Spleen (tissue), 11 donors: Measurements from ENCODE around the gene AADACL3. TPM values are rescaled to one million over a fixed set of nuclear protein-coding genes. Genes with fewer than 3 reads are reported as not detected.

ENCODE experiments used
- DNase-seq: peaks from one replicate; pipeline ENCODE4 v3.0.0-alpha.2; 2020
- H3K27ac ChIP-seq, 8 donors: fragments of 200-600 bp; sonication (generic) in 7 of 8; 1 replicate in 4 of 8; 2 replicates in 4 of 8; pipeline versions ENCODE4 v1.5.0 to v1.8.0; 2016 to 2021; ENCODE audit warnings: inconsistent platforms in 4 of 8, mild to moderate bottlenecking in 4 of 8, moderate library complexity in 1 of 8
- H3K27me3 ChIP-seq, 7 donors: fragments of 200-600 bp; sonication (generic) in 6 of 7; replicated peaks in 1 of 7; 1 replicate in 4 of 7; 2 replicates in 3 of 7; pipeline versions ENCODE4 v1.5.0 to v1.8.0; 2016 to 2021; ENCODE audit warnings: inconsistent platforms in 3 of 7, mild to moderate bottlenecking in 1 of 7
- H3K36me3 ChIP-seq, 6 donors: fragments of 200-600 bp; sonication (generic) in 5 of 6; 1 replicate in 4 of 6; 2 replicates in 2 of 6; pipeline versions ENCODE4 v1.5.0 to v1.8.0; 2016 to 2021; ENCODE audit warnings: inconsistent platforms in 2 of 6
- H3K4me1 ChIP-seq, 6 donors: fragments of 200-600 bp; sonication (generic) in 5 of 6; 1 replicate in 3 of 6; 2 replicates in 3 of 6; pipeline versions ENCODE4 v1.5.0 to v1.8.0; 2016 to 2021; ENCODE audit warnings: inconsistent platforms in 3 of 6
- H3K4me3 ChIP-seq, 8 donors: fragments of 200-600 bp; sonication (generic) in 7 of 8; 1 replicate in 4 of 8; 2 replicates in 4 of 8; pipeline versions ENCODE4 v1.5.0 to v1.8.0; 2016 to 2021; ENCODE audit warnings: inconsistent platforms in 4 of 8, mild to moderate bottlenecking in 4 of 8, moderate library complexity in 2 of 8
- H3K9me3 ChIP-seq, 8 donors: fragments of 200-600 bp; sonication (generic) in 7 of 8; 1 replicate in 4 of 8; 2 replicates in 4 of 8; pipeline versions ENCODE4 v1.5.0 to v1.8.0; 2016 to 2021; ENCODE audit warnings: inconsistent platforms in 4 of 8
- CTCF ChIP-seq, 11 experiments: fragments of 200-600 bp in 7 of 11; fragments of 450-650 bp in 4 of 11; sonication (generic) in 4 of 11; IDR thresholded peaks in 8 of 11; conservative IDR thresholded peaks in 3 of 11; 1 replicate in 7 of 11; 2 replicates in 4 of 11; pipeline versions ENCODE4 v1.4.0 to v1.8.0; 2016 to 2021; ENCODE audit warnings: antibody characterized with exemption in 11 of 11, inconsistent platforms in 4 of 11, mild to moderate bottlenecking in 1 of 11
- POLR2A ChIP-seq, 3 donors: fragments of 450-650 bp; IDR thresholded peaks; one replicate each; pipeline ENCODE4 v1.5.1; 2017; ENCODE audit warnings: antibody characterized with exemption in 3 of 3, mild to moderate bottlenecking in 1 of 3
- POLR2AphosphoS5 ChIP-seq, 3 donors: sonication (generic); formaldehyde crosslinking; IDR thresholded peaks; one replicate each; pipeline ENCODE4 v1.5.1; 2017; ENCODE audit warnings: antibody characterized with exemption in 3 of 3
- WGBS, 5 donors: extraction: QIAGEN DNeasy Blood & Tissue Kit in 3 of 5; methylation state at CpG; one replicate each; pipeline versions ENCODE4 v1.1.5 to v1.1.7; 2013 to 2018; 5-methylcytosine and 5-hydroxymethylcytosine counted together
- intact Hi-C: fragments of 100-400 bp; cut with DNase I; formaldehyde crosslinking; loops from one replicate; pipeline ENCODE4 v1.15.0; 2023; ENCODE audit warnings: low total_unique reads
- polyA plus RNA-seq, 3 donors: library from polyadenylated mRNA; stranded (reverse); fragments of 200-250 nt; gene quantifications; one replicate each; pipeline ENCODE4 v1.2.1, GENCODE V29; 2013
- total RNA-seq, 7 donors: library from RNA; depleted of rRNA in 3 of 7; stranded (reverse); fragments of >200 nt in 3 of 7; fragmentation: NEBNext Ultra II Directional in 4 of 7; extraction: Animal tissue kit (Norgen Biotek cat#: 25700) in 4 of 7; gene quantifications; one replicate each; pipeline versions ENCODE4 v1.1.0 to v1.2.1, GENCODE V29; 2016 to 2021
- donor health status: healthy with polysubstance abuse.
- donor health status: DM: no; HTN: no; CAD: no; lungs with moderate emphysema.
- donor health status: DM: no; HTN: no; CAD: no.
- donor health status: Bipolar disorder and iron deficiency.
- donor health status: healthy.
- donor health status: DM: no; HTN: no; CAD: no.
- donor health status: DM: yes; HTN: yes; CAD: no.

AADACL3 gene
- total and polyA plus RNA-seq, 10 donors, result not detected

- Histone ChIP-seq H3K36me3 (no peaks in the 10 kb centered on the region), H3K27me3 (peaks cover 0 to 53% (median 10%) of the 10 kb centered on the region in 7 donors), H3K27ac (no peak overlapping the region), H3K4me1 (no peaks in the 10 kb centered on the region), H3K9me3 (no peaks in the 10 kb centered on the region), H3K4me3 (no peak overlapping the region)
- 67 to 79% (median 74%) methylated on average over 5 of the region's 5 CpGs for WGBS, 5 donors
- TF ChIP-seq POLR2A (IDR thresholded peaks at IDR 0.05) (no peak), CTCF (IDR thresholded peaks at IDR 0.05 in 8 of 11, conservative IDR thresholded peaks at IDR 0.05 in 3 of 11) (no peak), POLR2AphosphoS5 (IDR thresholded peaks at IDR 0.05) (no peak)
- no peak for DNase-seq
- intact Hi-C loops, result no loop called here
These were observed 55.3 kb downstream of the AADACL3 start for GRCh38 chr1:12771186-12771585.

DNA sequence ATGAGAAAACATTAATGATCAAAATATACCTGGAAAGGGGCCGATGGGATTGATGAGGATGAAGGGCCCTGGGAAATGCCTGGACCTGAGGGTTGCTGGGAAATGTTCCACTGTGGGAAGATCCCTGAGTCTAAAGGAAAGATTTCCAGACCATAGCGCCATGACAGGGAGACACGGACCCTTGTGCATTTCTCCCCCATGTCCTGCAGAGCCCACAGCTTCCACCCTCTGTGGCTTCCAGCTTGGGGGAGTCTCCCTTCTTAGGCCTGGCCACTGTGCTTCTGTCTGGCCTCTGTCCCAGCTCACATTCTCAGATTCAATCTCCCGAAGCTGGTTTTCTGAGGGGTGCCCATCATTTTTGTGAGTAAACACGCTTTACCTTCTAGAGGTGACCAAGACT, 56.6 kb downstream of the AADACL3 start:
- peaks cover 0 to 53% (median 10%) of the 10 kb centered on the region in 7 donors for H3K27me3 ChIP-seq
- no peaks in the 10 kb centered on the region for H3K4me1 ChIP-seq
- no peaks in the 10 kb centered on the region for H3K9me3 ChIP-seq
- H3K4me3 ChIP-seq, result no peak overlapping the region
- no peak overlapping the region for H3K27ac ChIP-seq
- no peaks in the 10 kb centered on the region for H3K36me3 ChIP-seq
- intact Hi-C loops, result no loop called here
- DNase-seq, result no peak
- WGBS, 5 donors, result 82 to 93% (median 83%) methylated on average over 5 of the region's 5 CpGs
- TF ChIP-seq POLR2A (IDR thresholded peaks at IDR 0.05), result no peak
- no peak for TF ChIP-seq CTCF (IDR thresholded peaks at IDR 0.05 in 8 of 11, conservative IDR thresholded peaks at IDR 0.05 in 3 of 11)
- no peak for TF ChIP-seq POLR2AphosphoS5 (IDR thresholded peaks at IDR 0.05)

- no peak within 1 kb of the TSS for H3K4me3 ChIP-seq
- peaks cover 0 to 52% (median 10%) of the 10 kb centered on the region in 7 donors for H3K27me3 ChIP-seq
- H3K9me3 ChIP-seq, result no peaks in the 10 kb centered on the region
- no peak within 1 kb of the TSS for H3K27ac ChIP-seq
- H3K4me1 ChIP-seq, result no peaks in the 10 kb centered on the region
- no peak for DNase-seq
- intact Hi-C loops, result no loop called here
- H3K36me3 ChIP-seq, result no peaks in the 10 kb centered on the region
- 86 to 96% (median 93%) methylated on average over 5 of the region's 5 CpGs for WGBS, 5 donors
- TF ChIP-seq POLR2A (IDR thresholded peaks at IDR 0.05) (no peak), CTCF (IDR thresholded peaks at IDR 0.05 in 8 of 11, conservative IDR thresholded peaks at IDR 0.05 in 3 of 11) (no peak), POLR2AphosphoS5 (IDR thresholded peaks at IDR 0.05) (no peak)
These were observed 57.5 kb downstream of the AADACL3 start, which contains the start of gene PRAMEF12 for GRCh38 chr1:12773438-12773837. PRAMEF12 (plus strand) TSS chr1:12773738; CDS start chr1:12774868, 1,130 bp downstream.

- Histone ChIP-seq H3K27ac (no peak overlapping the region), H3K4me3 (no peak overlapping the region), H3K27me3 (peaks cover 0 to 41% (median 8%) of the 10 kb centered on the region in 7 donors), H3K36me3 (no peaks in the 10 kb centered on the region), H3K9me3 (no peaks in the 10 kb centered on the region), H3K4me1 (no peaks in the 10 kb centered on the region)
- intact Hi-C loops, result no loop called here
- TF ChIP-seq POLR2A (IDR thresholded peaks at IDR 0.05) (no peak), CTCF (IDR thresholded peaks at IDR 0.05 in 8 of 11, conservative IDR thresholded peaks at IDR 0.05 in 3 of 11) (no peak)
- no peak for DNase-seq
- WGBS, 5 donors, result 79 to 90% (median 84%) methylated on average over 4 to 5 of the region's 5 CpGs
These were observed 59.0 kb downstream of the AADACL3 start for GRCh38 chr1:12774801-12775345.
